Epithelial cell of proximal tubule (primary cell): Measurements from ENCODE around the gene ITPA. TPM values are rescaled to one million over a fixed set of nuclear protein-coding genes. Genes with fewer than 3 reads are reported as not detected.

Source experiments
- DNase-seq: peaks from one replicate; pipeline ENCODE4 v3.0.0-alpha.2; 2011; ENCODE audit warnings: low read depth
- H3K4me3 ChIP-seq: 2 replicates; pipeline ENCODE4 v1.5.1; 2011; ENCODE audit warnings: low read depth, mild to moderate bottlenecking, low read length
- total RNA-seq: library from RNA; depleted of rRNA; stranded (reverse); fragments of >200 nt; gene quantifications from 2 replicates; pipeline ENCODE4 v1.2.3, GENCODE V29; 2015
- TF ChIP-seq, protein P1 (sequence below): conservative IDR thresholded peaks from 2 replicates; pipeline ENCODE4 v1.5.1; 2012; ENCODE audit warnings: low read depth, mild to moderate bottlenecking, low read length

Gene ITPA
- total RNA-seq, 1 donor from 2014 or later = 106 TPM

DNA sequence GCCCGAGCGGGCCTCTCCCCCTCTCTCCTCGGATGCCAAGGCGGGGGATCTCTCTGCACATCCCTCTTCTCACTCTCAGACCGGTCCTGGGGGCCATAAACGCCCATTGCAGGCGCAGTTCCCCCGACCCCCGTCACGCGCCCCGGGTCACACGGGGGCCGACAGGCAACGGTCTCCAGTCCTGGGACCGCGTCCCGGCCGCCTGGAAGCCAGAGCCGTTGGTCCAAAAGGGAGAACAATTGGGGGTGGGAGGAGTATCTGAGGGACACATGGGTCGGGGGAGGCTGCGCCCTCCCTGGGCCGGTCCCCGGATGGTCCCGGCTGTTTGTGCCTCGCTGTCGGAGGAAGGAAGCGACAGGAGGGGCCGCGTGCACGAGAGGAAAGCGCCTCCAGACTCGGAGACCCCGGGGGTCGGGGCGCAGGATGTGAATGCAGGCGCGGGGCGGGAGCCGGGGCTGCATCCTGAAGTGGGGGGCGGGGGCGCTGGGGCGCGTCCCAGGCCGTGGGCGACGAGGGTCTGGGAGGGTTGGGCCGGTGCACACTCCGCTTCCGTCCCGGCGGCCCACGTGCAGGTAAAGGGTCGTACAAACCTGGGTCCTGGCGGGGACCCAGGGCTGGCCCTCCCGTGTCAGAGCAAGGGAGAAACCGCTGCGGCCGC is 28.8 kb downstream of the ITPA start:
- TF ChIP-seq, protein P1, sequence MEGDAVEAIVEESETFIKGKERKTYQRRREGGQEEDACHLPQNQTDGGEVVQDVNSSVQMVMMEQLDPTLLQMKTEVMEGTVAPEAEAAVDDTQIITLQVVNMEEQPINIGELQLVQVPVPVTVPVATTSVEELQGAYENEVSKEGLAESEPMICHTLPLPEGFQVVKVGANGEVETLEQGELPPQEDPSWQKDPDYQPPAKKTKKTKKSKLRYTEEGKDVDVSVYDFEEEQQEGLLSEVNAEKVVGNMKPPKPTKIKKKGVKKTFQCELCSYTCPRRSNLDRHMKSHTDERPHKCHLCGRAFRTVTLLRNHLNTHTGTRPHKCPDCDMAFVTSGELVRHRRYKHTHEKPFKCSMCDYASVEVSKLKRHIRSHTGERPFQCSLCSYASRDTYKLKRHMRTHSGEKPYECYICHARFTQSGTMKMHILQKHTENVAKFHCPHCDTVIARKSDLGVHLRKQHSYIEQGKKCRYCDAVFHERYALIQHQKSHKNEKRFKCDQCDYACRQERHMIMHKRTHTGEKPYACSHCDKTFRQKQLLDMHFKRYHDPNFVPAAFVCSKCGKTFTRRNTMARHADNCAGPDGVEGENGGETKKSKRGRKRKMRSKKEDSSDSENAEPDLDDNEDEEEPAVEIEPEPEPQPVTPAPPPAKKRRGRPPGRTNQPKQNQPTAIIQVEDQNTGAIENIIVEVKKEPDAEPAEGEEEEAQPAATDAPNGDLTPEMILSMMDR = no peak
- H3K4me3 ChIP-seq = peak overlapping the region; percentile 70
- no peak for DNase-seq

DNA sequence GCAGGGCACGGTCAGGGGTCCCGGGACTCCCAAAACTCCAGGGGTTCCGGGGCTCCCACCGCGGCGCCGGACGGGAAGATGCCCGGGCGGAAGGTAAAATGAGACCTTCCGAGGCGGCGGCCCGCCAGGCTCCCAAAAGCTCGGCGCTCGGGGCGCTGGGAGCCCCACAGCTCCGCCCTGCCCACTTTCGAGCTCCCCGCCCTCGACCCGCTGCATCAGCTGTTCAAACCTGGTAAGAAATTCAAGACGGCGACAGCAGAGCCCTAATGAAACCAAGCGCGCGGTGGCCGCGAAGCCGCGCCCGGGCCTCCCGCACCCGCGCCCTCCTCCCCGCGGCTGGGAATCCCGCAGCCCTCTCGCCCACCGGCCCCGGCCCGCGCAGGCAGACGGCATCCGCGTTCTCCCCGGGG is 29.3 kb downstream of the ITPA start:
- H3K4me3 ChIP-seq = peak overlapping the region; percentile 70
- TF ChIP-seq, protein P1 = no peak
- no peak for DNase-seq

DNA sequence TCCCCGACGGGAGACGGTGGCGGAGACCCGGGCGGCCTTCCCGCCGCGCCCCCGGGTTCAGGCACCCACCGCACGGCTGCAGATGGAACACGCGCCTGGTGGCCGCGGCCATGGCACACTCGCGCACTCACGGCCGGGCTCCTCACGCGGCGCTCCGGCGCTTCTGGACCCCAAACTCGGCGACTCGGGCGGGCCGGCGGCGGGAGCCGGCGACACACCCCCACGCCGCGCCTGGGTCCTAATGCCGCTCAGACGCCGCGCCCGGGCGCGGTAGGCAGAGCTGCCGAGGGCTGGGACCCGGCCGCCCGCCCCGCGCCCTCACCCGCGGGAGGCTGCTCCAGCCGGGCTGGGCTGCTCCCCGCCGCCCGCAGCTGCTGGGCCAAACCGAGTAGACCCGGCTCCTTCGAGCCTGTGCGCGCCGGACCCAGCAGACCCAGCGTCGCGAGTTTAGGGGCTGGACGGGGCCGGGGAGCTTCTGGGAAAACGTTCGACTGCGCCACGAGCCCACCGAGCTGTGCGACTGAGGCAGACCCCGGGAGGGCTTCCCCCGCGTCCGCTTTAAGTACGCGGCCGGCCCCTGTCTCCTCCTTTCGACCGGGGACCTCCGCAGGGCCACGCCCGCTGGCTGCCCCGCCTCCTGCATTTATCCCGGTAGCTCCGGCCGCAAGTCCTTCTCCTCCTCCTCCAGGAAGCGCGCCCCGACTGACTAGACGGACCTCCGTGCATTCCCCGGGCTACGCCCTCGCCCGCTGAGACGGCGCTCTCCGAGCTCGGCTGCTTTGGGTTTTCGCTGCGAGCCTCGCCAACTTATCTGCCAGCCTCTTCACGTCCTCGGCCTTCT is 29.9 kb downstream of the ITPA start, which contains the start of gene SLC4A11:
SLC4A11 (minus strand) TSS at position 165 of the 841 bp plus-strand sequence; CDS start at position 112, 53 bp downstream.
- DNase-seq = no peak
- TF ChIP-seq, protein P1 = no peak
- H3K4me3 ChIP-seq = peak within 1 kb of the TSS; percentile 70

DNA sequence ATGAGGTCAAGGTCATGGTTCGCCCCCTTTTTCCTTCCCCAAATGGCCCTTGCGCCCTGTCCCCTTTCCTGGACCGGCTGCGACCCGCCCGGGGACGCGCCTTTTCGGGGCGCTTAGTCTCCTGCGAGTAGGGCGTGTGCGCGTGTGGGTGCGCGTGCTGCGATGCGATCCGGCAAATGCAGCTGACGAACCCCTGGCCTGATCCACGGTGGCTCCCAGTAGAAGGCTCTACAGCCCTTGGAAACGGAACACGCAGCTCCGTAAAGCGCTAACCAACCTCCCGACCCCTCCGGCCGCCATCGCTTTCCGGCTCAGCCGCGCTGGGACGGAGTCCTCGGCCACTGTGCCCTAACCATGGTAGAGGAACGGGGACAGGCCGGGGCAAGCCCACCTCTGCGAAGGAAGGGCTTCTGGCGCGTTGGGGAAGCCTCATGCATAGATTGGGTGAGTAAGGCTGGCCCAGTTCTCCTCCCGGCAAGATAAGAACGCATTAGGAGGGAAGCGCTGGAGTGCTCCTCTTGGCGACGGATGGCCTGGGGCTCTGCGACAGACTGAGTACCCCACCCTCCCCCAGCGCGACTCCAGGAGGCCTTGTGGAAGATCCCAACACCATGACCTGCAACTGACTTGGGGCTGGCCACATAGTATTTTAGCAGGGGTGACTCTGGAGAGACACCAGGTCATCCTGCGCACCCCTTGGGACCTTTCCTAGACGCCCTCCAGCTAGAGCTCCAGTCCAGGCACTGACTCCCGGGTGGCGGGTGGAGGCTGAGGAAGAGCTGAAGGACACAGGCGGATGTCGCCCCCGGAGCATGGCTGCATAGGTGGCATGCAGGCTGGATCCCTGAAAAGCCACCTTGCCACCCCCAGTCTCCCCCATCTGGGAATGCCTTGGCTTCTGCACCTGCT is 30.8 kb downstream of the ITPA start:
- DNase-seq = no peak
- H3K4me3 ChIP-seq = peak overlapping the region; percentile 70
- TF ChIP-seq, protein P1 = no peak

DNA sequence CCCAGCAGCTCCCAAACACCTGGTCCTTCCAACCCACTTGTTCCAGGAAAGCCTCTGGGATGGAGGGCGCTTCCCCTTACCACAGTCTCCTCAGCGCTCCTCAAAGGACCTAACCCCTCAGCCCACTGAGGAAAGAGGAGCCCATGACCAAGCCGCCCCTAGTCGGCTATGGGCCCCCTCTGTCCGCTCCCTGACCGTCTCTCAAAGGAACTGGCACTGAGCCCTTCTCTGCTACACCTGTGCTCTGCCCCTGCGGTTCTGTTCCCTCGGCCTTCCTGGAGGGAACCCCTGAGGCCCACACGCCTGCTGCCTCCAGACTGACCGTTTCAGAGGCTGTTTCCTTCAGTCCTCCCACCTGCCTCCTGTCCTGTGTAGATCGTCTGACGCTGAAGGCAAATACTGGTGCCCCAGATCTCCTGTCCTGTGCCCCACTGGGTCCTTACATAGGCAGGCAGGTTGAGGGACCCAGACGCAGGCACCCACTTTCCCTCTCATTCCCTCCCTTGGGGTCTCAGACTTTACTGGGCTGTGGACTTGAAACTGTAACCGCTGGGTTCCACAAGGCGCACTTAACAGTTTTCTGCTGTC is 31.6 kb downstream of the ITPA start:
- DNase-seq = no peak
- H3K4me3 ChIP-seq = no peak overlapping the region
- TF ChIP-seq, protein P1 = no peak

DNA sequence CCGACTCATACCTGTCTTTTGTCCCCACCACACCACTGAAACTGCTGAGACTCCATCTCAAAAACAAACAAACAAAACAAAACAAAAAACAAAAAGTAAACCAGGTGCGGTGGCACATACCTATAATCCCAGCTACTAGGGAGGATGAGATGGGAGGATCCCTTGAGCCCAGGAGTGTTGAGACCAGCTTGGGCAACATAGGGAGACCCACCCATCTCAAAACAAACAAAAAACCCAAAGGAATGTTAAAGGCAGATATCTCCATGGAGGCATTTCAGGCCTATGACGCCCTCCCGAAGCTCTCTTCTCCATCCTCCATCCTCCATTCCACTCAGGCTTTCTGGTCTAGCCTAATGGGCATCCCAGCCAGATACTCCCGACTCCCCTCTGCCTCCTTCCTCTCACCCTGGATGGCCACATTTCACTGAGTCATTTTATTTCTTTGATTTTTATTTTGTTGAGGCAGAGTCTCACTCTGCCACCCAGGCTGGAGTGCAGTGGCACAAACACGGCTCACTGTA is 32.9 kb downstream of the ITPA start:
- TF ChIP-seq, protein P1 = no peak
- no peak overlapping the region for H3K4me3 ChIP-seq
- DNase-seq = no peak
